ENCODE data around the gene DMKN.

GRCh38 chr19:35557539-35558399 is 44.3 kb upstream of the DMKN start:
- TF ChIP-seq CTCF (IDR thresholded peaks at IDR 0.05; ENCODE audit: insufficient read depth, low read length, poor library complexity, severe bottlenecking) (no peak), EZH2phosphoT487 (conservative IDR thresholded peaks at IDR 0.05; ENCODE audit: low read length) (no peak)

Measured in SU-DHL-6 (cell line).